T-cell (primary cell): ENCODE measurements around the gene TMEM38A. TPM values are rescaled to one million over a fixed set of nuclear protein-coding genes. Genes with fewer than 3 reads are reported as not detected.
A peak's percentile ranks its signal among the peaks of the same experiment; 100 is the strongest.
"Not testable (repeated sequence)": the region's sequence is repeated elsewhere in the genome, so short reads cannot be mapped to it uniquely, and the experiment has no call there.

Experiments
- ATAC-seq, 4 experiments: fragments of 200-7000 bp in 3 of 4; fragments of 150-1000 bp in 1 of 4; cut with Tn5 transposase; replicated peaks in 1 of 4; 1 replicate in 3 of 4; 2 replicates in 1 of 4; pipeline ENCODE4 v1.10.0; 2021; ENCODE audit warnings: moderate library complexity in 3 of 4, mild to moderate bottlenecking in 2 of 4, moderate number of reproducible peaks in 1 of 4
- CTCF ChIA-PET, 2 donors: fragments of 300-600 bp; sonication (Branson Sonifier 250); formaldehyde crosslinking; loops; one replicate each; lab custom pipeline; 2022; ENCODE audit warnings: antibody characterized with exemption in 2 of 2; lab: Charles Lee
- POLR2A ChIA-PET, 2 donors: fragments of 300-600 bp; sonication (Branson Sonifier 250); formaldehyde crosslinking; loops; one replicate each; lab custom pipeline; 2022; ENCODE audit warnings: antibody characterized with exemption in 2 of 2; lab: Charles Lee
- DNase-seq, 35 experiments: peaks; one replicate each; pipeline versions ENCODE4 v3.0.0 to v3.0.0-alpha.2; 2013 to 2023
- H3K27ac ChIP-seq: one replicate; pipeline ENCODE4 v1.5.1; 2013; ENCODE audit warnings: low read length
- H3K27me3 ChIP-seq, 2 experiments: replicated peaks in 1 of 2; 1 replicate in 1 of 2; 2 replicates in 1 of 2; pipeline versions ENCODE4 v1.6.1 to v1.7.0; 2013; ENCODE audit warnings: low read length in 1 of 2, mixed read lengths in 1 of 2; ENCODE audit not compliant: control insufficient read depth in 2 of 2, insufficient read depth in 2 of 2; ENCODE audit errors: extremely low read depth in 1 of 2
- H3K36me3 ChIP-seq, 2 donors: 1 replicate in 1 of 2; 2 replicates in 1 of 2; pipeline versions ENCODE4 v1.6.1 to v1.7.0; 2013; ENCODE audit warnings: low read length in 1 of 2; ENCODE audit not compliant: control insufficient read depth in 2 of 2, insufficient read depth in 1 of 2; ENCODE audit errors: extremely low read depth in 1 of 2
- H3K4me1 ChIP-seq, 2 experiments: 1 replicate in 1 of 2; 2 replicates in 1 of 2; pipeline versions ENCODE4 v1.6.1 to v1.7.0; 2013; ENCODE audit warnings: low read length in 2 of 2, mixed read lengths in 1 of 2; ENCODE audit not compliant: insufficient read depth in 2 of 2, control insufficient read depth in 1 of 2; ENCODE audit errors: extremely low read depth in 1 of 2
- H3K4me3 ChIP-seq, 2 donors: 1 replicate in 1 of 2; 2 replicates in 1 of 2; pipeline versions ENCODE4 v1.5.1 to v1.7.0; 2013; ENCODE audit warnings: mild to moderate bottlenecking in 2 of 2, low read length in 1 of 2, moderate library complexity in 1 of 2; ENCODE audit not compliant: control insufficient read depth in 1 of 2; ENCODE audit errors: extremely low read depth in 1 of 2
- H3K9me3 ChIP-seq: 2 replicates; pipeline ENCODE4 v1.7.0; 2013
- H3K27ac Mint-ChIP-seq, 2 donors: one replicate each; pipeline ENCODE4 v1.8.0; 2020 to 2021; ENCODE audit warnings: mild to moderate bottlenecking in 2 of 2, mixed read lengths in 2 of 2
- H3K27me3 Mint-ChIP-seq, 2 donors: one replicate each; pipeline ENCODE4 v1.8.0; 2021 to 2022; ENCODE audit warnings: mixed read lengths in 2 of 2
- H3K36me3 Mint-ChIP-seq: one replicate; pipeline ENCODE4 v1.8.0; 2021; ENCODE audit warnings: mixed read lengths
- H3K4me1 Mint-ChIP-seq, 3 donors: one replicate each; pipeline ENCODE4 v1.8.0; 2020 to 2022; ENCODE audit warnings: mixed read lengths in 3 of 3, mild to moderate bottlenecking in 1 of 3
- H3K4me3 Mint-ChIP-seq, 3 donors: one replicate each; pipeline ENCODE4 v1.8.0; 2020 to 2022; ENCODE audit warnings: mild to moderate bottlenecking in 3 of 3, mixed read lengths in 3 of 3, moderate library complexity in 3 of 3
- H3K9me3 Mint-ChIP-seq, 3 donors: one replicate each; pipeline ENCODE4 v1.8.0; 2020 to 2022; ENCODE audit warnings: mixed read lengths in 3 of 3
- WGBS: methylation state at CpG from one replicate; pipeline ENCODE4 v1.1.5; 2013; ENCODE audit warnings: missing lambda C conversion rate; ENCODE audit not compliant: insufficient coverage; 5-methylcytosine and 5-hydroxymethylcytosine counted together
- total RNA-seq, 35 experiments: library from RNA in 6 of 35; stranded (reverse) in 6 of 35; fragments of 120-200 nt in 1 of 35; gene quantifications; one replicate each; pipeline versions ENCODE4 v1.2.1 to v1.2.4 and lab custom pipeline; 2013 to 2026

TMEM38A gene
- total RNA-seq, 5 donors from 2014 or later (not counting 1 experiment from before 2014, with no cell fraction given) = 0.45 to 2.0 (median 0.77) TPM

DNA sequence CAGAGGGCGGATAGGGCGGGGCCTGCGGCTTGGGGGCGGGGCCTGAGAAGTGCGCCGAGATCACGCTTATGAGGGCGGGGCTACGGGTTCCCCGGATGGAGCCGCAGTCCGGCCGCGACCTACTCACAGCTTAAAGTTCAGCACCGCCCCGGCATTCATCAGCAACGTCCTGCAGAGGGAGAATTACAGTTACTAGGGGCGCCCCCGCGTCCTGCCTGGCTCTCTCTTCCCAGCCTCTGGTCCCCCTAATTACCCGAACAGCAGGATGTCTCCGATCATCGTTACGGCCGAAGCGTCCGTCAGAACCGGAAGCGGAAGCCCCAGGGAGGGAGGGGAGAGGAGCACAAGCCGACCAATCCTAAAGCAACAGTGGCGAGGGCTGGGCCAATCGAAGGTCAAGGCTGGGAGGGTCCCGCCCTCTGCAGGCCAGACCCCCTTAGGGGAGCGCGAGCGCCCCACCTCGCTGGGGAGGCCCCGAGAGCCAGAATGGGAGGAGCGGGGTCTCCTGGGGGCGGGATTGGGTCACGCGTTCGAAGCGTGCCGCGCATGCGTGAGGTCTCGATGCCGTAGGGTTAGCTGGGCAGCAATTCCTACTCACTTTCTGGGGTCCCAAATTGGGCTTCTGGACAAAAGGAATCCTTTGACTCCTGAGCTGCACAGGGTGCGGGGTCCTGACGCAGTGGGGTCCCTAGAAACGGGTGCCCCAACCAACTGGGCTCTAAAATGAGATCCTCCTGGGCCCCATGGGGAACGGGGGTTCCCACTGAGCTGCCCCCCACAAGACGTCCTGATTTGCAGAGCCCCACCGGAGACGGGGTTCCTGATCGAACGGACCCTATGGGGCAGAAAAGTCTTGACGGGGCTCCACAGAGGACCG, 869 bp upstream of the TMEM38A start, which contains the start of gene SMIM7:
SMIM7 (minus strand) TSS at position 313 of the 877 bp plus-strand sequence; CDS start at position 279, 34 bp downstream.
- ChIA-PET CTCF (interaction anchor here in 1 of 2 donors (0.6 to 1.1 kb wide), 5 partner anchors 9 to 589 kb away, joined by 3 to 6 read pairs (median 4); partner anchors contain the start of genes C19orf44 and CALR3), POLR2A (interaction anchor here (0.5 to 1.0 kb wide), 5 partner anchors 76 to 1534 kb away, joined by 3 to 12 read pairs (median 5); partner anchors contain the start of genes C19orf44 (in 1 of the 2) and CALR3 (in 1 of the 2))
- H3K4me1 Mint-ChIP-seq = peaks cover 28 to 52% (median 44%) of the 10 kb centered on the region in 3 donors
- H3K27me3 Mint-ChIP-seq = no peaks in the 10 kb centered on the region
- no peaks in the 10 kb centered on the region for H3K9me3 Mint-ChIP-seq
- H3K4me3 Mint-ChIP-seq = peak within 1 kb of the TSS; percentile 93 to 98 (median 93)
- peaks cover 18% of the 10 kb centered on the region for H3K36me3 Mint-ChIP-seq
- under 1% methylated on average over 54 of the region's 60 CpGs for WGBS
- Histone ChIP-seq H3K4me3 (peak within 1 kb of the TSS; percentile 91 to 98), H3K27ac (peak within 1 kb of the TSS; percentile 74), H3K27me3 (peaks cover 0 to 7% of the 10 kb centered on the region in 2 experiments), H3K9me3 (no peaks in the 10 kb centered on the region), H3K36me3 (peaks cover 15 to 33% of the 10 kb centered on the region in 2 donors), H3K4me1 (peaks cover 7 to 48% of the 10 kb centered on the region in 2 experiments)
- ATAC-seq (peak; percentile 96 to 98 (median 97)), DNase-seq (peak; percentile 95 to 99 (median 98))
- peak within 1 kb of the TSS; percentile 94 to 100 for H3K27ac Mint-ChIP-seq

GRCh38 chr19:16661480-16662034, 618 bp downstream of the TMEM38A start:
- POLR2A ChIA-PET = interaction anchor here (0.5 to 1.1 kb wide), 3 partner anchors 118 to 1198 kb away, joined by 3 to 7 read pairs (median 3); partner anchors contain the start of gene CALR3 (in 1 of the 2)
- Mint-ChIP-seq H3K27ac (peak overlapping the region in 1 of 2 donors; percentile 34), H3K27me3 (no peaks in the 10 kb centered on the region), H3K36me3 (peaks cover 11% of the 10 kb centered on the region), H3K4me1 (peaks cover 28 to 44% (median 36%) of the 10 kb centered on the region in 3 donors), H3K9me3 (no peaks in the 10 kb centered on the region), H3K4me3 (peak overlapping the region; percentile 75 to 93 (median 80))
- no peaks in the 10 kb centered on the region for H3K9me3 ChIP-seq
- H3K36me3 ChIP-seq = peaks cover 5 to 22% of the 10 kb centered on the region in 2 donors
- peak in 3 of 35 experiments; percentile 2 to 18 (median 13) for DNase-seq
- H3K4me3 ChIP-seq = peak overlapping the region; percentile 46 to 63
- WGBS = under 1% methylated on average over 26 of the region's 31 CpGs
- H3K27me3 ChIP-seq = peaks cover 0 to 7% of the 10 kb centered on the region in 2 experiments
- peaks cover 7 to 48% of the 10 kb centered on the region in 2 experiments for H3K4me1 ChIP-seq
- CTCF ChIA-PET = interaction anchor here (0.6 to 1.1 kb wide), 4 partner anchors 7 to 648 kb away, joined by 3 to 8 read pairs (median 3); partner anchors contain the start of gene DDA1 (in 1 of the 2)
- ATAC-seq = no peak
- H3K27ac ChIP-seq = no peak overlapping the region

GRCh38 chr19:16668176-16668575, 7.2 kb downstream of the TMEM38A start:
- H3K9me3 Mint-ChIP-seq = no peaks in the 10 kb centered on the region
- POLR2A ChIA-PET = interaction anchor here in 1 of 2 donors (0.6 kb wide), 1 partner anchor 77 kb away, joined by 3 read pairs; no protein-coding TSS in a partner anchor
- Histone ChIP-seq H3K27me3 (no peaks in the 10 kb centered on the region), H3K4me3 (no peak overlapping the region), H3K36me3 (no peaks in the 10 kb centered on the region), H3K27ac (no peak overlapping the region), H3K4me1 (peaks cover 0 to 5% of the 10 kb centered on the region in 2 experiments), H3K9me3 (no peaks in the 10 kb centered on the region)
- H3K4me3 Mint-ChIP-seq = no peak overlapping the region
- CTCF ChIA-PET = no interaction called here
- peaks cover 0 to 3% of the 10 kb centered on the region in 2 donors for H3K27me3 Mint-ChIP-seq
- no peak overlapping the region for H3K27ac Mint-ChIP-seq
- ATAC-seq (no peak), DNase-seq (no peak)
- WGBS = 84% methylated on average over 4 of the region's 5 CpGs
- H3K36me3 Mint-ChIP-seq = no peaks in the 10 kb centered on the region
- peaks cover 3 to 6% (median 3%) of the 10 kb centered on the region in 3 donors for H3K4me1 Mint-ChIP-seq

DNA sequence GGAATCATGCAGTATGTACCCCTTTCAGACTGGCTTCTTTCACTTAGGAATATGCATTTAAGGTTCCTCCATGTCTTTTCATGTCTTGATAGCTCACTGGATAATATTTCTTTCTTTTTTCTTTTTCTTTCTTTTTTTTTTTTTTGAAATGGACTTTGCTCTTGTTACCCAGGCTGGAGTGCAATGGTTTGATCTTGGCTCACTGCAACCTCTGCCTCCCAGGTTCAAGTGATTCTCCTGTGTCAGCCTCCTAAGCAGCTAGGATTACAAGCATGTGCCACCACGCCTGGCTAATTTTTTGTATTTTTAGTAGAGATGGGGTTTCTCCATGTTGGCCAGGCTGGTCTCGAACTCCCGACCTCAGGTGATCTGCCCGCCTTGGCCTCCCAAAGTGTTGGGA, 7.8 kb downstream of the TMEM38A start:
- H3K27ac Mint-ChIP-seq, H3K27me3 Mint-ChIP-seq, H3K4me3 ChIP-seq, H3K9me3 ChIP-seq, ATAC-seq, H3K9me3 Mint-ChIP-seq, H3K36me3 Mint-ChIP-seq, H3K36me3 ChIP-seq, H3K4me3 Mint-ChIP-seq, H3K27ac ChIP-seq, H3K27me3 ChIP-seq, H3K4me1 Mint-ChIP-seq, DNase-seq, H3K4me1 ChIP-seq: not testable (repeated sequence)
- CTCF ChIA-PET = interaction anchor here in 1 of 2 donors (1.1 kb wide), 1 partner anchor 8 kb away, joined by 3 read pairs; the partner anchor contains the start of gene TMEM38A
- no CpG with 5 or more reads among the region's 4 CpGs for WGBS
- POLR2A ChIA-PET = interaction anchor here (0.6 to 0.7 kb wide), 2 partner anchors 53 to 78 kb away, joined by 3 read pairs; no protein-coding TSS in a partner anchor

GRCh38 chr19:16670291-16670690, 9.4 kb downstream of the TMEM38A start:
- Histone ChIP-seq H3K27me3 (peaks cover 0 to 2% of the 10 kb centered on the region in 2 experiments), H3K27ac (no peak overlapping the region), H3K9me3 (no peaks in the 10 kb centered on the region), H3K36me3 (no peaks in the 10 kb centered on the region), H3K4me1 (no peaks in the 10 kb centered on the region), H3K4me3 (no peak overlapping the region)
- Mint-ChIP-seq H3K4me1 (no peaks in the 10 kb centered on the region), H3K27me3 (peaks cover 0 to 3% of the 10 kb centered on the region in 2 donors), H3K36me3 (no peaks in the 10 kb centered on the region), H3K4me3 (no peak overlapping the region), H3K9me3 (no peaks in the 10 kb centered on the region), H3K27ac (no peak overlapping the region)
- WGBS = 88% methylated on average over 7 of the region's 13 CpGs
- ATAC-seq (no peak), DNase-seq (no peak)
- ChIA-PET CTCF (interaction anchor here in 1 of 2 donors (0.7 kb wide), 1 partner anchor 283 kb away, joined by 6 read pairs; no protein-coding TSS in a partner anchor), POLR2A (no interaction called here)
